GM19372 (cell line): ENCODE results near the gene PANX1.
"Not testable (repeated sequence)": the region's sequence is repeated elsewhere in the genome, so short reads cannot be mapped to it uniquely, and the experiment has no call there.

Experiments
- ATAC-seq: cut with Tn5 transposase; IDR thresholded peaks from one replicate; pipeline ENCODE4 v1.9.1; 2021; ENCODE audit warnings: mild to moderate bottlenecking, low read depth, moderate library complexity; ENCODE audit not compliant: unreplicated experiment

Gene PANX1, protein sequence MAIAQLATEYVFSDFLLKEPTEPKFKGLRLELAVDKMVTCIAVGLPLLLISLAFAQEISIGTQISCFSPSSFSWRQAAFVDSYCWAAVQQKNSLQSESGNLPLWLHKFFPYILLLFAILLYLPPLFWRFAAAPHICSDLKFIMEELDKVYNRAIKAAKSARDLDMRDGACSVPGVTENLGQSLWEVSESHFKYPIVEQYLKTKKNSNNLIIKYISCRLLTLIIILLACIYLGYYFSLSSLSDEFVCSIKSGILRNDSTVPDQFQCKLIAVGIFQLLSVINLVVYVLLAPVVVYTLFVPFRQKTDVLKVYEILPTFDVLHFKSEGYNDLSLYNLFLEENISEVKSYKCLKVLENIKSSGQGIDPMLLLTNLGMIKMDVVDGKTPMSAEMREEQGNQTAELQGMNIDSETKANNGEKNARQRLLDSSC

DNA sequence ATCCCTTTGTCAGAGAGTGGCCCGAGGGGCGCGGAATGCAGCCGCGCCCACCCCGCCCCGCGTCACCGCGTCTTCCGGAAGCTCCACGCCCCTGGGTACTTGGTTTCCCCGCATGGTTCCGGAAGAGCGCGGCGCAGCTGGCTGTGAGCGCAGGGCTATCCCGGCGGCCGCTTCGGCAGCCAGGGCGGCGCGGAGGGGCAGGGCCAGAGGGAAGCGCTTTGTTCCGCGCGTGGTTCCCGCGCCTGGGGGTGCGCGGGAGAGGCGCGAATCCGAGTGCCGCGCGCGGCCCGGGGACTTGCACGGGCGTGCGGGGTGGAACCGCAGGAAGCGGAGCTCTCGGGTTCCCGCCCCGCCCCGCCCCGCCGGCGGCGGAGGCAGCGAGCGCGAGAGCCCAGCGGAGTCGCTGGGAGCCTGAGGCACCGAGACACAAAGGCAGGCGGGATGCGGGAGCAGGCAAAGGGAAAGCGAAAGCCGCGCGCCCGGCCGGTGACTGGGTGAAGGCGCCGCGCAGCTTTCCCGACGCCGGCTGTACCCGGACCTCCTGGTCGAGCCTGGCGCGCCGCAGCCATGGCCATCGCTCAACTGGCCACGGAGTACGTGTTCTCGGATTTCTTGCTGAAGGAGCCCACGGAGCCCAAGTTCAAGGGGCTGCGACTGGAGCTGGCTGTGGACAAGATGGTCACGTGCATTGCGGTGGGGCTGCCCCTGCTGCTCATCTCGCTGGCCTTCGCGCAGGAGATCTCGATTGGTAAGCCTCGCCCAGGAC is at the start of gene PANX1:
Gene PANX1, plus strand, starts transcription at position 96 of the 766 bp plus-strand sequence. Its CDS starts 472 bp downstream, at position 568.
- ATAC-seq, result peak; percentile 70

DNA sequence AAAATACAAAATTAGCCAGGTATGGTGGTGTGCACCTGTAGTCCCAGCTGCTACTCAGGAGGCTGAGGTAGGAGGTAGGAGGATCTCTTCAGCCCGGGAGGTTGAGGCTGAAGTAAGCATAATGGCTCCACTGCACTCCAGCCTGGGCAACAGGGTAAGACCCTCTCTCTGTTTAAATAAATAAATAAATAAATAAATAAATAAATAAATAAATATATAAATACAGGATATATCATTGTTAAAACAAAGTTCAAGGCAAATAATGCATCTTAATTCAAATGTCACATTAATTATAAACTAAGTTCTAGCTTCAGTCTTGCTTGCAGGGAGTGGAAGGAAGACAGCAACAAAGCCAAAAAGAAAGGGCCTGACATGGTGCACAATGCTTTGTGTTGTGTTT is 44.5 kb upstream of the PANX1 start:
- no peak for ATAC-seq

DNA sequence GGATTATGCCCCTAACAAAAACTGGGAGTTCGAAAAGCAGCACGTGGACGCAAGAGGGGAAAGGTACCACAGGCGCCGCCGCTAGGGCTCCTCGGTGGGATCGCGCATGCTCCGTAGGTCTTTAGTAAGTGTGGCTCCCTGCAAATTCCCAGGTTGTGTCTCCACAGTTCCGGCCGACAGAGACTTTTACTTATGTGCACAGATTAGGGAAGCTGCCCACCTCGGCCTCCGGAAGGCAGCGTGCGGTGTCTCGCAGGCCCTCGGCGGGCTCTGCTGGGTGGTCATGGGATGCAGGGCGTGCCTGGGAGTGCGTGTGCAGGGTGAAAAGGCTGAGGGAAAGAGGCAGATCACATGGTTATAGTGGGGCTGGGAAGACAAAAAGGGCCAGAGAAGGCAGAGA is 39.7 kb upstream of the PANX1 start:
- no peak for ATAC-seq

DNA sequence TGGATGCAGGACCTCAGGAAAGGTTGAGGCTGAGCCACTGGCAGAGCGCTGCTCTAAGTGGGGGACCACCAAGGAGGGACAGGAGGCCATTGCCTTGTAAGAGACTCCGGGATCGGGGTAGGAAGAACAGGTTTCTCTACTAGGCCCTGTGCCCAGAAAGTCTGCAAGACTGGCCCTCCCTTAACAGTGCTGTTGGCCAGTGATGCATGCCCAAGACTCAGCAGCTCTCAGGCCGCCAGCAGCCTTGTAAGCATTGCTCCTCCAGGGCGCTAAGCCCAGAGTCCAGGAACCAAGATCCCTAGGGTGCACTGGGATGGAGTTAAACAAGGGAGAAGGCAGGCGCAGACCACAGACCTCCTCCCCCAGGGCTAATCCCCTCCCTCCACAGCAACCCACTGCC is 39.3 kb upstream of the PANX1 start:
- ATAC-seq, result no peak

DNA sequence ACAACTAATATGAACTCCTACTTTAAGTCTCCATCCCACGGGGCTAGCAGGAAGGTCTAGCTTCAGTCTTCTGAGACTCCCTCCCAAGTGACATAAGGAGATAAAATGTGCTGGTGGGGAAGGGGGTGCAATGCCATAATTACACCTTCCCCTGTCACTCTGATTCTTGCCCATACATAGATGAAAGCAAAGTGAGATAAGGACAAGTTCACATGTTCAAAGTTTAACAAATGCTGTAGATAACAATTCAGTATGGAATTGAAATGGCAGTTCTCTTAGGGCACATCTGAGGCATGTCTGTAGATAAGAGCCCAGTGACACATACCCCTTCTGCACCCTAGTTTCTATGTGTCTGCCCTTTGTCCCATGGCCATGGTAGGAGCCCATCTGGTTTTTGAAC is 38.2 kb upstream of the PANX1 start:
- ATAC-seq, result no peak

DNA sequence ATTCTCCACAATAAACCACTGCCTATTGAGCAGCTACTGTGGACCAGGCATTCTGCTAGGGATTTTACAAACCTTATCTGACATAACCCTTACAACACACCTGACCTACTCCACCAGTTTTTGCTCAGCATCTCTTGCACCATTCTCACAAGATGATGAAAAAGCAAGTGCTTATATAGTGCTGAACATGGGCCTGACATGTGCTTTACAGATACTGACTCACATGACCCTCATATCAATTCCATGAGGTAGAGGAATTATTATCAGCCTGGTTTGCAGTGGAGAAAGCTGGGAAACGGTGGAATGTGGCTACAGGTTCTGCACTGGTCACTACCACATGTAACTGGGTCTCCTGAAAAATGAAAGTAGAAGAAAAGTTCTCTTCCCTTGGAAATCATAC is 37.5 kb upstream of the PANX1 start:
- ATAC-seq, result no peak

DNA sequence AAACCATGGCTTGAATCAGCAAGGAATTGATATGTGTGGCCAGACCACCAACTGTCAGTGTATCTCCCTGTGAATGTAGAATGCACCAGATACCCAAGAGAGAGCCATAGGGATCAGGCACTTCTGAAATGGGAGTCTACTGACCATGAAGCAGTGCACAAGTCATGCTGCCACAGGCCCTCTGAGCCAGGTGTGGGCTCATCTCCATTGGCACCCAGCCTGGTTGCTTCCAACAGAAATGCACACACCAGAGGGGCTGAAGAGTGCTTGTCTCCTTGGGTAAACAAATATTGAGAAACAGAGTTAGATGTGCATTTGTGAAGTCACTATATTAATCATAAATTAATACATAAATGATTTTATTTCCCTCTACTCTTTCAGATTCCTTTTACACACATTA is 28.4 kb upstream of the PANX1 start:
- ATAC-seq, result no peak

DNA sequence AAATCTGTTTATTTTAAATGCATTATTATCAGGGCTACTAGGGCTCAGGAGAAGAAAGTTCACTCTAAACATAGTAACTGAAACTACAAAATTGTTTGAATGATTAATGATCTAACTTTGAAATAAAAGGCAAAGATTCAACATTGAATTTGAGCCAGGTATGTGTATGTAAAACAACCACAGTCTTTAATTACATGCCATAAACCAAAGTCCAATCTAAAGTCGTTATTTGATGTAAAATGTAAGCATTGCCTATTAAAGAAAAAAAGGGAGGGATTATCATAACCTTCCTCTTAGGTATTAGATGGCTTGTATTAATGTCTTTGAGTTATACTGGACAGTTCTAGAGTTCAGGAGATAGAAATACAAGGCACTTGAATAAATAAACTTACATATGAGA is 25.2 kb upstream of the PANX1 start:
- no peak for ATAC-seq

DNA sequence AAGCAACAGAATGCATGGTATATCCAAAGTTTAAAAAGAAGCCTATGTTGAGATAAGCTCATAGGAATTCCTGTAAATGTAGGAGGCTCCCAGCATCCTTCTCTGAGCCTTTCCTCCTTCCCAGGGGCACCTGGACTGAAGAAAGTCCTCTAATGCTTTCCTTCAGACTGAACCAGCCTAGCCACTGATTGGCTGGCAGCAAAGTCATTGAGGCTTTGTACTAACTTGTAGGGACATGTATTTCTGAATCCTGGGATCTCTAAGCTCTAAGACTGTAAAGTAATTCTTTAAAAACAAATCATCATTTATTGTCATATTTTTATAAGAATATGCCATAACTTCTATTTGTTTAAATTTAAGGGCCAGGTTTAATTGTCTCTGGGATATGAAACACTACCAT is 23.9 kb upstream of the PANX1 start:
- ATAC-seq, result no peak

DNA sequence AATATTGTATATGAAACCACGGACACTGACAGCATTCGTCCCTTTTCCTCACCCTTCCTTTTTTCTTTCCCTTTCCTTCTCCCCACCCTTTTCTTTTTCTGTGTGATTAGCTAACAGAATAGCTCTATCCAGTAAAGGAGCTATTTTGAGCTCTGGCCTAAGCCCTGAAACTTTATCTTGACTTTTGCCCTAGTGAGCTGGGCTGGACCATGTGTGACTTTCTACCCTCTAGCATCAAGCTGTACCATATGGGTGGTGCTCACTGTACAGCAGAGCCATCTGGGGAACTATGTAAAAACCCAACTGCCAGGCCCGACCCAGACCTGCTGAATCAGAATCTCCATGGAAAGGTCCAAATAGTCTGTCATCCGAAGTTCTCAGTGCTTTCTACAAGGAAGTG is 21.9 kb upstream of the PANX1 start:
- no peak for ATAC-seq

DNA sequence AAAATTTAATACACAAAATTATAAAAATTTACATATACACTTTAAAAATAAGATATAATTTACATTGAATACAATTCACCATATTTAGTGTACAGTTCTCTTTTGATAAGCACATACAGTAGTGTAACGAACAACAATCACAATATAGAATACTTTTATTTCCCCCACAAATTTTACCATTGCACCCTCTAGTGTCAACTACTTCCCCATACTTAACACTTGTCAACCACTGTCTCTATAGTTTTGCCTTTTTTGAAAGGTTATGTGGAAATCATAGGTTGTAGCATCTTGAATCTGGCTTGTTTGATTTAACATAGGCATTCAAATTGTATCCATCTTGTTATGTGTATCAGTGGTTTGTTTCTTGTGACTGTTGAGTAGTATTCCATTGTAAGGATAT is 21.3 kb upstream of the PANX1 start:
- ATAC-seq, result no peak

DNA sequence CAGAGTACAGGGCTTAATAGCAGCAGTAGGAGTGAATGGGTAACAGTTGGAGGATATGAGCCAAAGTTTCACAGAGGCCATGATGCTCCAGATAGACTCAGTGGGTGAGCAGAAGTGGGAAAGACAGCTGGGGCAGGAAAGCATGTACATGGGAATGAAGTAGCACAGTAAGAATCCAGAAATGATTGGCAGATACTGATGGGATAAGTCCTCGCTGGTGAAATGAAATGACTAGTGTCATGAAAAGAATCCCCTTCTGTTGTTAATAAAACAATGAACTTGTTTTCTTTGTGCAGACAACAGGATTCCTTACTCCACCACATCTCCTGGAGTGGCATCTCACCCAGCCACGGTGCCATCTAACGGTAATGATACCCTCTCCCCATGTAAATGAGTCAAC is 17.4 kb upstream of the PANX1 start:
- ATAC-seq, result no peak

DNA sequence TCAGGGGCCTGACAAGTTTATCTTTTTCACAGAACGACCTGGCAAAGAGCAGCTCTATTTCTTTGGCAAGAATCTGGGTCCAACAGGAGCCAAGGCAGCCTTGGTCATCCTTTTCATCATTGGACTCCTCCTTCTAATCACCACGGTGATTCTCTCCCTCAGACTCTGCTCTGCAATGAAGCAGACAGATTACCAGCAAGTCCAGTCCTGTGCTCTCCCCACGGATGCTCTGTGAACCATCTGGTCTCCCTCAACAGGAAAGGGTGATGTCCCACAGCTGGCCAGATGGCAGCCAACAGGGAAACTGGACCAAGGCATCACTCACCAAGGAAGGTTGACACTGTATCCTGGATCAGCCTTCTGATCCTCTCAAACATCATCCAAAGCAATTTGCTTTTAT is 17.0 kb upstream of the PANX1 start:
- ATAC-seq, result no peak

DNA sequence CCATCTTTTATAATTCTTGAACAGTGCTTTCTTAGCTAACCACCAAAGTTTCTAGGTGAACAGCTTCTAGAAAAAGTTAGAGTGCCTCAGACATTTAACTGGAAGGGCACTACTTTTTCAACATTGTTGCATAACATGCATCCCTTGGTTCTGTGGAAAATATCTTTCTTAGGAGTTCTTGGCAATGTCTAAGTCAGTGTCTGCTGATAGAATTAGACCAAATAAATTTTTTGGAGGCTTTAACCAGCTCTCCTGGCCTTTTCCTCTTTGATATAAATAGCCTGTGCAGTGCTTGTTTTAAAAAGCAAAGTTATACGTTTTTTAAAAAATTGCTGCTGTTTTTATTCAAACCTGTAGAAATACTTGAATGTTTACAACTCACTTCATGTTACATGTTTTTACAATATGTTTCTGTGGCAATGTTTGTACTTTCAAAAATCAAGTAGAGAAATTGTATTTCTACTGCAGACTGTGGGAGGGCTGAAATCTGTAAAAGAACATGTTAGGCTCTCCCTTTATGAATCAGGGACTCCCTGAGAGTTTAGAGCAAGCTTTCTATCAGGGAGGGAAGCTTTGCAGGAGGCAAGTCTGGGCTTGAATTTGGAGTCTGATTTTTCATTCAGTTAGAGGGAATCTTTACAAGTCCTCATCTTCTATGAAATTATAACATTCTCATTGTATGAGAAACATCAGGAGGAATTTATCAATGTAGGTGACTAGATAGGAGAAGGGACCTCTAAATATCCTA is 16.3 kb upstream of the PANX1 start:
- no peak for ATAC-seq

DNA sequence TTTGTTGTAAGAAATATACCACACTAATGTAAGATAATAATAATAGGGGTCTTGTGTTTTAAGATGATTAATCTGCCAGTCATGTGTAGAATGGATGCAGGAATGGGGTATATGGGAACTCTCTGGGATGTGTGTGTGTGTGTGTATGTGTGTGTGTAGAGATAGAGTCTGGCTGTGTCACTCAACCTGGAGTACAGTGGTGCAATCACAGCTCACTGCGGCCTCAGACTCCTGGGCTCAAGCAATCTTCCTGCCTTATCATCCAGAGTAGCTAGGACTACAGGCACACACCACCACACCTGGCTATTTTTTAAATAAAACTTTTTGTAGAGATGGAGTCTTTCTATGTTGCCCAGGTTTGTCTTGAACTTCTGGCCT is 11.5 kb upstream of the PANX1 start:
- no peak for ATAC-seq

DNA sequence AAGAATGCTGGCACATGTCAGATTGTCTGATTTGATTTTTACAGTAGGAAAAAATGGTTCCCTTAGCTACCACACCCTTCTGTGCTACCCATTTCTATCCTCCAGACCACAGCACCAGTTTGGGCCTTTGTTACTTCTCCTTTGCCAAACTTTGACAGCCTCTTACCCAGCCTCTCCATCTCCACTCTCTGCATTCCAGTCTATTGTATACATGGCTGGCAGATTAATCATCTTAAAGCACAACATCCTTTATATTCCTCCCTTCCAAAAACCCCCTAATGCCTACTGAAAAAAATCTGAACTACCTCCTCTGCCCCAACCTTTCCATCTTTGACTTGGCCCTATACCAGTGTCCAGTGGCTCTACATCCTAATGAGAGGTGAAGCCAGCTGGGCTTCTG is 10.8 kb upstream of the PANX1 start:
- no peak for ATAC-seq

DNA sequence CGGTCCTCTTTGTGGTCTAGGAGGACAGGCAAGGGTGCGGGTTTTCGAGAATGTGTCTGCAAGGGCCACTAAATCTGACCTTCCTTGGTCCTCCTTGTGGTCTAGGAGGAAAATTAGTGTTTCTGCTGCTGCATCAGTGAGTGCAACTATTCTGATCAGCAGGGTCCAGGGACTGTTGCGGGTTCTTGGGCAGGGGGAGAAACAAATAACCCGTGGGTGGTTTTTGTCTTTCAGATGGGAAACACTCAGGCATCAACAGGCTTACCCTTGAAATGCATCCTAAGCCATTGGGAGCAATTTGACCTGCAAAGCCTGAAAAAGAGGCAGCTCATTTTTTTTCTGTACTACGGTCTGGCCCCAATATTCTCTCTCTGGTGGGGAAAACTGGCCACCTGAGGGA is 9.0 kb upstream of the PANX1 start:
- ATAC-seq, result not testable (repeated sequence)

DNA sequence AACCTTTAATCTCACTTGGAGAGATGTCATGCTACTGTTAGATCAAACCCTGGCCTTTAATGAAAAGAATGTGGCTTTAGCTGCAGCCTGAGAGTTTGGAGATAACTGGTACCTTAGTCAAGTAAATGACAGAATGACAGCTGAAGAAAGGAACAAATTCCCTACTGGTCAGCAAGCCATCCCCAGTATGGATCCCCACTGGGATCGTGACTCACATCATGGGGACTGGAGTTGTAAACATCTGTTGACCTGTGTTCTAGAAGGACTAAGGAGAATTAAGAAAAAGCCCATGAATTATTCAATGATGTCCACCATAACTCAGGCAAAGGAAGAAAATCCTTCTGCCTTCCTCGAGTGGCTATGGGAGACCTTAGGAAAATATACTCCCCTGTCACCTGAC is 8.1 kb upstream of the PANX1 start:
- ATAC-seq, result not testable (repeated sequence)

DNA sequence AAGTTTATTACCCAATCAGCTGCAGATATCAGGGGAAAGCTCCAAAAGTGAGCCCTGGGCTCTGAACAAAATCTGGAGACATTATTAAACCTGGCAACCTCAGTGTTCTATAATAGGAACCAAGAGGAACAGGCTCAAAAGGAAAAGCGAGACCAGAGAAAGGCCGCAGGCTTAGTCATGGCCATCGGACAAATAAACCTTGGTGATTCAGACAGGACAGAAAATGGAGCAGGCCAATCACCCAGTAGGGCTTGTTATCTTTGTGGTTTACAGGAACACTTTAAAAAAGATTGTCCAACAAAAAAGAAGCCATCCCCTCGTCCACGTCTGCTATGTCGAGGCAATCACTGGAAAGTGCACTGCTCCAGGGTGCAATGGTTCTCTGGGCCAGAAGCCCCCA is 7.7 kb upstream of the PANX1 start:
- ATAC-seq, result no peak

DNA sequence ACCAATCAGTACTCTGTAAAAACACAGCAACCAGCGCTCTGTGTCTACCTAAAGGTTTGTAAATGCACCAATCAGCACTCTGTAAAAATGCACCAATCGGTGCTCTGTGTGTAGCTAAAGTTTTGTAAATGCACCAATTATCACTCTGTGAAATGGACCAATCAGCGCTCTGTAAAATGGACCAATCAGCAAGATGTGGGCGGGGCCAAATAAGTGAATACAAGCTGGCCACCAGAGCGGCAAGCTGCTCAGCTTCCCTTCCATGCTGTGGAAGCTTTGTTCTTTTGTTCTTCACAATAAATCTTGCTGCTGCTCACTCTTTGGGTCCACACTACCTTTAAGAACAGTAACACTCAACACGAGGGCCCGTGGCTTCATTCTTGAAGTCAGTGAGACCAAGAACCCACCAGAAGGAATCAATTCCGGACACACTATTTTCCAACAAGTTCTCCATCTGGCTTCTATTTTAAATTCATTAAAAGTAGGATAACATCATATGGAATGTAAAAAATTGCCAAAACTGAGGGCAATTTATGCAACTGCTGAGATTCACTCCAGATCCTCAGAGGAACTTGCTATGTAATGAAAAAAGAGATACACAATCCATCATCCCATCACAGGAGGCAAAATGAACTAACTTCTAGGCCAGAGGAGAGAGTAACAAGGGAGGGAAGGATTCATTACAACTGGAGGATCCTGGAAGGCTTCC is 3.1 kb upstream of the PANX1 start:
- no peak for ATAC-seq

DNA sequence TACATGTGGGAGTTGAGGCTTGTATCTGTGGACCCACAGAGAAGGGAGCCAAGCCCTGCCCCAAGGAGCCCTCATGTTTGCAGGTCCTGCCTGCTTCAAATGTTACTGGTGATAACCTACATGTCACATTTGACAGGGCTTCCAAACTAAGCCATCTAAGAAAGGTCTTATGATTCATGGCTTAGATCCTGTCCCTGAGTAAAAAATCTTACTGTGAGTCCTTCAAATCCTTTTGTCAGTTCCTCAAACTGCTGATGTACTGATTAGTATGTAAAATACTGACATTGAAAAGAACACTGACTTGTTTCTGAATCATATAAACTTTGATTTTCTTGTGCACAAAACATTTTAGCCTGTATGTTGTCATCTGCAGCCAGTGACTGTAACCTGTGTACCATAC is 1.0 kb upstream of the PANX1 start:
- no peak for ATAC-seq
